GM19099 (cell line): ENCODE measurements around the gene RPGRIP1.

Source experiments
- POLR2A ChIP-seq: IDR thresholded peaks from 3 replicates; pipeline ENCODE4 v1.6.1; 2011; ENCODE audit warnings: low read depth; ENCODE audit not compliant: insufficient read length; ENCODE audit errors: extremely low read depth

The RPGRIP1 gene

GRCh38 chr14:21279783-21280182 lies at the start of gene RPGRIP1:
RPGRIP1 (plus strand) TSS chr14:21280083; CDS start chr14:21287977, 7,894 bp downstream.
- no peak for TF ChIP-seq POLR2A

- no peak for TF ChIP-seq POLR2A
Observed at GRCh38 chr14:21231020-21231652, 48.7 kb upstream of the RPGRIP1 start.

GRCh38 chr14:21233457-21234076 lies 46.3 kb upstream of the RPGRIP1 start:
- no peak for TF ChIP-seq POLR2A

- TF ChIP-seq POLR2A, result no peak
Observed at GRCh38 chr14:21234112-21234511, 45.8 kb upstream of the RPGRIP1 start.

- TF ChIP-seq POLR2A, result no peak
Observed at GRCh38 chr14:21236948-21237797, 42.7 kb upstream of the RPGRIP1 start.

GRCh38 chr14:21238823-21239518 lies 40.9 kb upstream of the RPGRIP1 start:
- peak; percentile 9 for TF ChIP-seq POLR2A

- no peak for TF ChIP-seq POLR2A
Observed at GRCh38 chr14:21240417-21240816, 39.5 kb upstream of the RPGRIP1 start.

GRCh38 chr14:21241218-21241819 lies 38.6 kb upstream of the RPGRIP1 start:
- TF ChIP-seq POLR2A, result no peak

- peak; percentile 19 for TF ChIP-seq POLR2A
Observed at GRCh38 chr14:21244544-21244943, 35.3 kb upstream of the RPGRIP1 start.

- no peak for TF ChIP-seq POLR2A
Observed at GRCh38 chr14:21245813-21246212, 34.1 kb upstream of the RPGRIP1 start.

GRCh38 chr14:21248338-21248737 lies 31.5 kb upstream of the RPGRIP1 start:
- TF ChIP-seq POLR2A, result no peak

- TF ChIP-seq POLR2A, result no peak
Observed at GRCh38 chr14:21248739-21249411, 31.0 kb upstream of the RPGRIP1 start.

- TF ChIP-seq POLR2A, result no peak
Observed at GRCh38 chr14:21251215-21251614, 28.7 kb upstream of the RPGRIP1 start.

- TF ChIP-seq POLR2A, result no peak
Observed at GRCh38 chr14:21252149-21252548, 27.7 kb upstream of the RPGRIP1 start.
